SJSA1 (cell line): ENCODE data around the gene SLC2A1. TPM values are rescaled to one million over a fixed set of nuclear protein-coding genes. Genes with fewer than 3 reads are reported as not detected.

Source experiments
- DNase-seq, 2 experiments: peaks; one replicate each; pipeline ENCODE4 v3.0.0-alpha.2; 2015 to 2020; ENCODE audit warnings: low spot score in 2 of 2, low read depth in 1 of 2
- H3K27ac ChIP-seq: fragments of 250-450 bp; sonication (Bioruptor Pico); 2 replicates; pipeline ENCODE4 v1.5.1; 2020; ENCODE audit warnings: mild to moderate bottlenecking, moderate library complexity
- H3K27me3 ChIP-seq: fragments of 250-450 bp; sonication (Bioruptor Pico); replicated peaks from 2 replicates; pipeline ENCODE4 v1.5.1; 2020; ENCODE audit warnings: mild to moderate bottlenecking, moderate library complexity
- H3K36me3 ChIP-seq: fragments of 250-450 bp; sonication (Bioruptor Pico); 2 replicates; pipeline ENCODE4 v1.5.1; 2020; ENCODE audit warnings: mild to moderate bottlenecking
- H3K4me1 ChIP-seq: fragments of 250-450 bp; sonication (Bioruptor Pico); replicated peaks from 2 replicates; pipeline ENCODE4 v1.6.1; 2021; ENCODE audit warnings: mild to moderate bottlenecking
- H3K4me3 ChIP-seq: fragments of 250-450 bp; sonication (Bioruptor Pico); 2 replicates; pipeline ENCODE4 v1.5.1; 2020; ENCODE audit warnings: mild to moderate bottlenecking
- H3K9me3 ChIP-seq: fragments of 250-450 bp; sonication (Bioruptor Pico); replicated peaks from 2 replicates; pipeline ENCODE4 v1.5.1; 2020; ENCODE audit warnings: mild to moderate bottlenecking
- total RNA-seq: library from RNA; depleted of rRNA; stranded (reverse); fragments of >200 nt; shearing (Covaris generic); gene quantifications from 2 replicates; pipeline ENCODE4 v1.2.3, GENCODE V29; 2014

The SLC2A1 gene
- total RNA-seq, 1 experiment from 2014 or later = 173 TPM

DNA sequence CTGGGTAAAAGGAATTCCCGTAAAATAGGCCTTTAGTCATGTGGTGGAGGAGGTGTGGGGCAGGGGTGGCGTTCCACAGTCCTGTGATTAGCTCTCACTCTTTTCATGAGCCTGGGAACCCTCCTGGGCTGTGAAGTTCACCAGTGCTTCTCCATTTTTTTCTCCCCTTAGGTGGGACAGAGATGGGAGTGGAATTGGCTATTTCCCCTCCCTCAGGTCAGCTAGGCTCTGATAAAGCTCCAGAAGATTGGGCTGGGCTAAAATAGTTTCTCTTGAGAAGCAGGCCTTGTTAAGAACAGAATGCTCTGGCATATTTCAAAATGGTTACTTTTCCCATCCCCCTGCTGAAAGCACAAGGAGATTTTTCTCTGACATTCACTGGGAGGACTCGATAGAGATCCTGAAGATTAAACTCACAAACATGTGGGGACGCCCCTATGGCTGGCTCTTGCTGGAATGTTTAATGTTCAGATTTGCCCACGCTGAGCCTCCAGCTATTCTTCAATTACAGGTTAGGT is 33.4 kb upstream of the SLC2A1 start:
- Histone ChIP-seq H3K9me3 (no peaks in the 10 kb centered on the region), H3K4me3 (no peak overlapping the region), H3K27ac (no peak overlapping the region), H3K27me3 (no peaks in the 10 kb centered on the region), H3K4me1 (no peaks in the 10 kb centered on the region), H3K36me3 (no peaks in the 10 kb centered on the region)
- DNase-seq = no peak

DNA sequence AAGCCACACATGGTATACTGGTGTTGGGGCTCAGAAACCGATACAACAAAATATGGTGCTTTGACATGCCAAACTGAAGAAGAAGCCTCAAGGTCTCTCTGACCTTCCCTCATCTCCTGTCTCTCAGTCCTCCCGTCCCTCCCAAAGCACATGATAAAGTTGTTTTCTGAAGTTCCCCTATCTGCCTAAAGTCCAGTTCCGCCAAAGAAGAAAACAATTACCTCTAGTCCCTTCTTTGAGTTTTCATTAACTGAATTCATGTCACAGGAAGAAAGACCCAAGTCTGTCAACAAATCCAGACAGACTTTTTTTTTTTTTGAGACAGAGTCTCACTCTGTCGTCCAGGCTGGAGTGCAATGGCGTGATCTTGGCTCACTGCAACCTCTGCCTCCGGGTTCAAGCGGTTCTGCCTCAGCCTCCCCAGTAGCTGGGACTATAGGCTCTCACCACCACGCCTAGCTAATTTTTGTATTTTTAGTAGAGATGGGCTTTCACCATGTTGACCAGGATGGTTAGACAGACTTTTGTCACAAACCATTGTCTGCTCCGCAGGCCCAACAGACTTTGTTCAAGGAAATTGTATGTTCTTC is 32.2 kb upstream of the SLC2A1 start:
- no peaks in the 10 kb centered on the region for H3K4me1 ChIP-seq
- H3K4me3 ChIP-seq = no peak overlapping the region
- H3K9me3 ChIP-seq = no peaks in the 10 kb centered on the region
- no peaks in the 10 kb centered on the region for H3K27me3 ChIP-seq
- H3K36me3 ChIP-seq = no peaks in the 10 kb centered on the region
- no peak overlapping the region for H3K27ac ChIP-seq
- no peak for DNase-seq

DNA sequence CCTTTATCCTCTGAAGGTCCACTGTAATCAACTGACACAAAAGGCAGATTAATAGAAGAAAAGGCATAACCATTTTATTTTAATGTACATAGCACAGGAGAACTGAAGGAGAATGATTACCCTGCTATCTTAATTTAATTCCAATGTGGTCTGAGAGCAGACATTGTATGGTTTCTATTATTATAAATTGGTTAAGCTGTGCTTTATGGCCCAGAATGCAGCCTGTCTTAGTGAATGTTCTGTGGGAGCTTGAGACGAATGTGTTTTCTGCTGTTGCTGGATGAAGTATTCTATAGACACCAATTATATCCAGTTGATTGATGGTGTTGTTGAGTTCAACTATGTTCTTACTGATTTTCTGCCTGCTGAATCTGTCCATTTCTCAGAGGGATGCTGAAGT is 25.0 kb upstream of the SLC2A1 start:
- no peaks in the 10 kb centered on the region for H3K9me3 ChIP-seq
- DNase-seq = no peak
- peaks cover 14% of the 10 kb centered on the region for H3K4me1 ChIP-seq
- H3K36me3 ChIP-seq = no peaks in the 10 kb centered on the region
- H3K27ac ChIP-seq = no peak overlapping the region
- H3K27me3 ChIP-seq = no peaks in the 10 kb centered on the region
- H3K4me3 ChIP-seq = no peak overlapping the region

DNA sequence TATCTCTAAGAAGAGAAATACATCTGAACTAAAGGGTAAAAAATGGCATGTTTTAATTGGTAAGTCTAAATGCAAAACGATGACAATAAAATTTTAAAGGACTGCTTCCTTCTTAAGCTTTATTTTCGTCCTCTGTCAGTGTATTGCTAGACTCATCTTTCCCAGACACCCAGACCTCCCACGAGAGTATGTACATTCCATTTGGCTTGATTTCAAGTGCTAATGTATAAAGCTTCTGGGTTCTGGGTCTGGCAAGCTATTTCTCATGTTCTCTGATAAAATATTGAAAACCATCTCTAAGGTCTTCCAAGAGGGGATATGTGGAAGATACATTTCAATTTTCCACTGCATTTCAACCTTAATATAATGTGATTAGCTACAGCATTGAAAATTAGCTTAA is 24.6 kb upstream of the SLC2A1 start:
- no peaks in the 10 kb centered on the region for H3K9me3 ChIP-seq
- H3K27ac ChIP-seq = no peak overlapping the region
- H3K4me1 ChIP-seq = peaks cover 18% of the 10 kb centered on the region
- H3K4me3 ChIP-seq = no peak overlapping the region
- H3K36me3 ChIP-seq = no peaks in the 10 kb centered on the region
- DNase-seq = no peak
- no peaks in the 10 kb centered on the region for H3K27me3 ChIP-seq

DNA sequence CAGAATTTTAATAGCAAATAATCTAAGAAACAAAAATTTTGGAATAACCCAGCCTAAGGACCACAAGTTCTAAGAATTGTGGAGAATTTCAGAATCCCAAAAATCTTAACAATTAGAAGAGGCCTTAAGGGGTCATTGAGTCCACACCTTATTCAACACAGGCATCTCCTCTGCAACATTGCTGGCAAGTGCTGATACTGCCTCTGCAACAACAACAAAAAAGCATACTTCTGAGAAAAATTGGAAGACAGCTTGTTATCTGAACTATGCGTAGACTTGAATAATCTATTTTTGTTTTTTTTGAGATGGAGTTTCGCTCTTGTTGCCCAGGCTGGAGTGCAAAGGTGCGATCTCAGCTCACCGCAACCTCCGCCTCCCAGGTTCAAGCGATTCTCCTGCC is 24.0 kb upstream of the SLC2A1 start:
- H3K9me3 ChIP-seq = no peaks in the 10 kb centered on the region
- H3K27ac ChIP-seq = no peak overlapping the region
- H3K4me3 ChIP-seq = no peak overlapping the region
- peaks cover 24% of the 10 kb centered on the region for H3K4me1 ChIP-seq
- H3K36me3 ChIP-seq = no peaks in the 10 kb centered on the region
- DNase-seq = no peak
- H3K27me3 ChIP-seq = no peaks in the 10 kb centered on the region

DNA sequence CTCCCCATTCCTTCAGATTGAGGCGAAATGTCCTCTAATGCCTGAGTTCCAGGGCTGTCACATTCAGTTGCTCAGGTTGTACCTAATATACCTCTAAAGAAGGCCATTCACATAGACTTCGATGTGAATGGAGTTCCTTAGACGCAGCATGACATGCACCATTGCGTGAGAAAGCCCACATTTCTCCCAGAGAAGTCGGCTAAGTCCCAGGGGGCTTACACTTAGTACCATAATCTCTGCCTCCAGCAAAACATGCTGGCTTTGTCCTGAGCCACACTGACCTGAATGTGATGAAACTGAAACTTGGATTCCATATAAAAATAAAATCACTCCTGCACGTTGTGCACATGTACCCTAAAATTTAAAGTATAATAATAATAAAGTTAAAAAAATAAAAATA is 23.2 kb upstream of the SLC2A1 start:
- DNase-seq = no peak
- H3K4me1 ChIP-seq = peaks cover 24% of the 10 kb centered on the region
- H3K27ac ChIP-seq = no peak overlapping the region
- no peaks in the 10 kb centered on the region for H3K36me3 ChIP-seq
- no peaks in the 10 kb centered on the region for H3K9me3 ChIP-seq
- H3K27me3 ChIP-seq = no peaks in the 10 kb centered on the region
- no peak overlapping the region for H3K4me3 ChIP-seq

DNA sequence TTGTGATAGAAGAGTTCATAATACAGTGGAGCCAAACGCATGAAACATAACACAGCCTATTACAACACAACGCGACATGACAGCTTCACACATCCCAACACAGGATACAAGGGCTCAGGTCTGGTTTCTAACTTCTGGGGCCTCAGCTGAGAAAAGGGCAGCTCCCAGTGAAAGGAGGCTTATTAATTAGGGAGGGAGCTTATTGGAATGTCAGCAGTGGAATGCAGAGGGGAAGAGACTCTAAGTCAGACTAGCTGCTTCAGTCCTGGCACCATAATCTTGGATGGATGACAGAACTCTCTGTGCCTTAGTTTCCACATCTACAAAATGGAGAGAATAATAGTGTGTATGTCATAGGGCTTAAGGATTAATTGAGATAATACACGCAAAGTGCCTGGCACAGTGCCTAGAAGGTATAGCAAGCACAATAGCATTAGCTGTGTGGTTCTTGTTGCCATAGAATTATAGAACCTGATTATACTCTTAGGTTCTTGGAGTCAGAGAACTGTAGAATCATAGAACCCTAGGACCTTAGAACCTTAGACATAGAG is 22.7 kb upstream of the SLC2A1 start:
- Histone ChIP-seq H3K9me3 (no peaks in the 10 kb centered on the region), H3K27ac (no peak overlapping the region), H3K36me3 (no peaks in the 10 kb centered on the region), H3K4me3 (no peak overlapping the region), H3K27me3 (no peaks in the 10 kb centered on the region), H3K4me1 (peaks cover 24% of the 10 kb centered on the region)
- no peak for DNase-seq

DNA sequence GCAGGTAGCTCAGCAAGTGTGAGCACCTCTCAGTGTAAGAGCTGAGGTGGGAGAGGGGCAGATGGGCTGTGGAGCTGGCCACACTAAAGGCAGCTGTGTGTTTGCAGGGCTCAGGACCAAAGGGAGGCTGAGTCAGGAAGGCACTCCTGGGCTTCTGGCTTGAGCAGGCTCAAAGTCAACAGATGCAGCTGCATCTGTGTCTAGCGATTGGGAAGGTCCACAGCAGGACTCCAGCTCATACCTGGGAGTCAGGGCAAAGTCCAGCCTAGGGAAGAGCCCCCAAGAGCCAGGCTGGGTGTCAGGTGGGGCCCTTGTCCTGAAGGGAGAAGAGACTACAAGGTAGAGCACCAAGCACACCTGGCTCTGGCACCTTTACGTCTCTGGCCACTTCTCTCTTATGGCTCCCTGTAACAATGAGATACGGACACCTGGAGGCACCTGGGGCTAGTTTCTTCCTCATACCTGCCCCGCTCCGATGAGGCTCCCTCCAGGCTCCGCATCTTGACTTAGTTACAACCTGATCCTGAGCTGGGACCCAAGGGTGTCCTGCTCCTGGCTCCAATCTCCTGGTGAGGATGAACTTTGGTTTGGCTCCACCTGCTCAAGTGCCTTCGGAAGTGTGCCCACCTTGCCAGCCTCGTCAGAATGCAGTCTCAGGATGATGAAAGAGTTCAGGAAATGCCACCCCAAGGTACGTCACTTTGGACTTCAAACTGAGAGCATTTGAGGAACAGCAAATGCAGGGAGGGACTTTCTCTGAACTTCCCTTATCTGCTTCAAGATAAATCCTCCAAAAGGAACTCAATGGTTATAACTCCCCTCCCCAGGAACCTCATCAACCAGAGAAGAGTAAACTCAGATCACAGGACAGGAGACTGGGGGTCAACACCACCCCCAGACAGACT is 21.5 kb upstream of the SLC2A1 start:
- Histone ChIP-seq H3K4me3 (no peak overlapping the region), H3K27me3 (no peaks in the 10 kb centered on the region), H3K9me3 (no peaks in the 10 kb centered on the region), H3K27ac (no peak overlapping the region), H3K4me1 (peaks cover 24% of the 10 kb centered on the region), H3K36me3 (no peaks in the 10 kb centered on the region)
- DNase-seq = no peak

DNA sequence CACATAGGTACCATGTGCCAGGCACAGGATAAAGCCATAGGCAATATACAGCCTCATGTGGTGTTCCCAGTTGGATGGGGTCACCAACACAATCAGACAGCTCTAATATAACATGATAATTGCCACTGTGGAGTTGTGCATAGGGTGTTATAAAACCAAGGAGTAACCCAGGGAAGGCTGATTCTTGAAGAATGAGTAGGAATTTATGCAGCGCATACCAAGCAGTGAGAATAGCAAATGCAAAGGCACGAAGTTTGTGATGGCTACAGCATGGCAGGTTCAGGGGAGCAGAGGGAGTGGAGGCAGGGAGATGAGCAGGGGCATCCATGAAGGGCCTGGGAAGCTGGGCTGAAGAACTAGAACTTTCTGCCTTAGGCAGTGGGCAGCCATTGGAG is 20.4 kb upstream of the SLC2A1 start:
- Histone ChIP-seq H3K9me3 (no peaks in the 10 kb centered on the region), H3K27ac (peak overlapping the region; percentile 6; the same call in 1 of the 2 replicates), H3K27me3 (no peaks in the 10 kb centered on the region), H3K36me3 (no peaks in the 10 kb centered on the region), H3K4me3 (no peak overlapping the region), H3K4me1 (peaks cover 24% of the 10 kb centered on the region)
- DNase-seq = no peak

DNA sequence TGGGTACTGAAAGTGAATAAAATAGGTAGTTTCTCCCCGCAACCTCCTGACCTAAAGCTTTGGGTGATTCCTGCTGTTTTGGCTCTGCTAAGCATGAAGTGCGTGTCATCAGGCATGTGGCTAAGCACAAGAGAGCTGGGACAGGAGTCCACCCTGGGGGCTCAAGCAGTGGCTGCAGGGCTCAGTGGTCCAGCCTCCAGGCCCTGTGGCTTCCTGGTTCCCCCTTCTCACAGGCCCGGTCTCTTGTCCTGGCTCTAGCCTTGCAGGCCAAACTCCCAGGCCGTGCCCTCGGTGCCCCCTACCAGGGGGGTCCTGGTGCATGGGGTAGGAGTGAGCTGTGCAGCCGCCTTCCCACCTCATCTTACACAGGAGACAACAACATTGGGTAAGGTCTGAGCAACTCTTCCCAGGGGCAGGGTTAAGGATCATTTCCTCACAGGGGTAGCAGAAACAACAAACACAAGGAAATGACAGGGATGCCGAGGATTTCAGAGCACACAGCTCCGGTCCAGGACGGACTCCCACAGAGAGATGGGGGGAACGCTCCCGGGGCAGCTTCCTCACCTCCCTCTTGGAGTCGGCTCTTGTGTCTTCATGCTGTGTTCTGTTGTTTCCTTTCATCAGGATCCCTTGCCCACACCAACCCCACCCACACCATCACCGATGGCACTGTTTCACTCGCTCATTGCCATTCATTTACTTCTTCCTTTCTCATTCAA is 19.8 kb upstream of the SLC2A1 start:
- peak; percentile 47 to 56 for DNase-seq
- Histone ChIP-seq H3K27ac (peak overlapping the region; percentile 6; the same call in 1 of the 2 replicates), H3K4me3 (no peak overlapping the region), H3K27me3 (no peaks in the 10 kb centered on the region), H3K36me3 (no peaks in the 10 kb centered on the region), H3K4me1 (peaks cover 24% of the 10 kb centered on the region), H3K9me3 (no peaks in the 10 kb centered on the region)

DNA sequence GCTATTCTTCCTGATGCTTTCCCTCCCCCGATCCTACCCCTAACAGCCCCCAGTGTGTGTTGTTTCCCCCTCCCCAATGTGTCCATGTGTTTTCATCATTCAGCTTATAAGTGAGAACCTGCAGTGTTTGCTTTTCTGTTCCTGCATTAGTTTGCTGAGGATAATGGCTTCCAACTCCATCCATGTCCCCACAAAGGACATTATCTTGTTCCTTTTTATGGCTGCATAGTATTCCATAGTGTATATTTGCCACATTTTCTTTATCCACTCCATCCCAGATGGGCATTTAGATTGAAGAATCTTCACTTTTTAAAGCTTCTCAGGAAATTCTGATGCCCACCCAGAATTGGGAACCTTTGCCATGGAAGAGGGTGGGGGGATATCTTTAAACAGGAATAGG is 19.0 kb upstream of the SLC2A1 start:
- Histone ChIP-seq H3K27me3 (no peaks in the 10 kb centered on the region), H3K9me3 (no peaks in the 10 kb centered on the region), H3K27ac (no peak overlapping the region), H3K36me3 (no peaks in the 10 kb centered on the region), H3K4me1 (peaks cover 26% of the 10 kb centered on the region), H3K4me3 (no peak overlapping the region)
- no peak for DNase-seq

DNA sequence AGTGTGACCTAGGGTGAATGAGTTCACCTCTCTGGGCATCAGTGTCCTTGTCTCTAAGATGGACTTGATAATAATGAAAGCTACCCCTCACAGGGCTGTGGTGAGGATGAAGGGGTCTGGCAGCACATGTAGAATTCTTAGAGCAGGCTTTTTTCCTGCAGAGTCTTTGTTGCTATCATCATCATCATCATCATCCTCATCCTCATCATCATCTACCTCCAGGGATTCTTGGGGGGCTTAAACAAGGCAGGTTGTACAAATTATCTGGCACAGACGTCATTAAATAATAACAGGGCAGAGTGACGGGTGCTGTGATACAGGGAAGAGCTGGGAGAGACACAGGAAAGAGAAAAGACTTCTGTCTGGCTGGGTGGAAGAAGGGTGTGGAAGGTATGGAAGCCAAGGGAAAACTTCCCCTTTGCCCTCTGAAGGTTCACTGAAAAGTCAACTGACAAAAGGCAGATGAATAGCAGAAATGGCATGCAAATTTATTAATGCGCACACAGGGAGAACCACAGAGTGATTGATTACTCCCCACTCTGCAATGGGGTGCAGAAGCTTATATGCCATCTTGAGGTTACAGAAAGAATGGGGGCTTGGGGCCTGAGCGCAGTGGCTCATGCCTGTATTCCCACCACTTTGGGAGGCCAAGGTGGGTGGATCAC is 17.0 kb upstream of the SLC2A1 start:
- no peak overlapping the region for H3K27ac ChIP-seq
- no peaks in the 10 kb centered on the region for H3K9me3 ChIP-seq
- no peak for DNase-seq
- H3K4me3 ChIP-seq = no peak overlapping the region
- peaks cover 42% of the 10 kb centered on the region for H3K4me1 ChIP-seq
- H3K27me3 ChIP-seq = no peaks in the 10 kb centered on the region
- H3K36me3 ChIP-seq = no peaks in the 10 kb centered on the region

DNA sequence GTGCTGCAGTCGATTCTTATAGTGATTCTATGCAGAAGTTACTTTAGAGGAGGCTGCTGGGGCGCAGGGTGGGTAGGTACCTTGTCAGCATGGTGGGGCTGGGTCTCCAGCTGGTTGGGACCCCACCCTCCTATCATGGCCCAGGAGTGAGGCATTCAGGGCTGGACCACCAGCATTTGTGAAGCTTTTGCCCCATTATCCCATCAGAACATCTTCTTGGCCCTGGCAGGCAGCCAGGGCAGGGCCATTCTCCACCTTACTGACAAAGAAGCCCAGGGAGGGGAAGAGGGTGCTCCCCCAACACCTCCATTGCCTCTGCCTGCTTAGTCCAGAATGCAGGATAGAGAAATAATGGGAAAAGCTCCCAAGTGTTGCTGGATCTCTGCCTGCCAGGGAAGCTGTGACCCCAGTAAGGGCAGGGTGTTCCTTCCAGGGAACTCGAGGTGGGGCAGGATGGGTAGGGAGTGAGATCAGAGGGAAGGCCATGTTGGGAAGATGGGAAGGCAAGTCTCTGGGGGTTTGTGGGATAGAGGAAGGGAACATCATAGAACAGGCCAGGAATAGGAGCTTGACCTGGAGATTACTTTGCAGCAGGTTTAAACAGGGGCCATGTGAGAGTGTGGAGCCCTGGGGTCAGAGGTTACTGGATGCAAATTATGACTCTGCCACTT is 16.2 kb upstream of the SLC2A1 start:
- Histone ChIP-seq H3K4me1 (peaks cover 42% of the 10 kb centered on the region), H3K36me3 (no peaks in the 10 kb centered on the region), H3K4me3 (no peak overlapping the region), H3K27ac (no peak overlapping the region), H3K9me3 (no peaks in the 10 kb centered on the region), H3K27me3 (no peaks in the 10 kb centered on the region)
- DNase-seq = no peak
